GM12874 (cell line): ENCODE results near the gene ARL15.

Experiments
- TF ChIP-seq, protein P1 (sequence below): IDR thresholded peaks from 2 replicates; pipeline ENCODE4 v1.5.1; 2011; ENCODE audit warnings: low read depth, mild to moderate bottlenecking, control low read depth, low read length, moderate library complexity; ENCODE audit not compliant: insufficient read depth

ARL15 gene

DNA sequence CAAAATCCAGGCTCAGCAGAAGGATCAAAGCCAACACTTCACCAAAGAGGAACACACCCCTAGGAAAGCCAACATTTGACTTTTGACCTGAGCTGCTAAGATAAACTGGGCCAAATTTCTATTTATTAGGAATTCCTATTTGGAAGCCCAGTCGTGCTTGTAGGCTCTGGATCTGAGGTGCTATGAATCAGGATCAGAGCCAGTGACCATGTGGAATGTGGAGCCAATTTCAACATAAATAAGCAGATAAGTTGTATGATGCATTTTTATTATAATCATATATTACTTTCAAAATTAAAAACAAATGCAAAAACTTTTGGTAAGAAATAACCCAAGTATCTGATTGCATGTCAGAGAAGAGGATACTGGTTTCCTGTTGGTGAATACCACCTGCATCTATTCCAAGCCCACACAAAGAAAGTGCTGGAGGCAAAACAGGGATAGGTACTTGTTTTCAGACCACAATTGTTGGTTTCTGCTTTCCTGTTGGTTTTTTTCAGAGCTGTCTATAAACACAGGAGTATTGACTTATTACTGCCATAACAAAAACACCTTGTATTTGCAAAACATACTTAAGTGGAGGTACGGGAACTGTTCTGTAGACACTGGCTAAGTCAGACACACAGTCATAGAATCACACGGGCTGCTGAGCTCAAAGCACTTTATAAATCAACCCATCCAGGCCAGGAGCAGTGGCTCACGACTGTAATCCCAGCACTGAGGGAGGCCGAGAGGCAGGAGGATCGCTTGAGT lies 52.8 kb downstream of the ARL15 start:
- TF ChIP-seq, protein P1, sequence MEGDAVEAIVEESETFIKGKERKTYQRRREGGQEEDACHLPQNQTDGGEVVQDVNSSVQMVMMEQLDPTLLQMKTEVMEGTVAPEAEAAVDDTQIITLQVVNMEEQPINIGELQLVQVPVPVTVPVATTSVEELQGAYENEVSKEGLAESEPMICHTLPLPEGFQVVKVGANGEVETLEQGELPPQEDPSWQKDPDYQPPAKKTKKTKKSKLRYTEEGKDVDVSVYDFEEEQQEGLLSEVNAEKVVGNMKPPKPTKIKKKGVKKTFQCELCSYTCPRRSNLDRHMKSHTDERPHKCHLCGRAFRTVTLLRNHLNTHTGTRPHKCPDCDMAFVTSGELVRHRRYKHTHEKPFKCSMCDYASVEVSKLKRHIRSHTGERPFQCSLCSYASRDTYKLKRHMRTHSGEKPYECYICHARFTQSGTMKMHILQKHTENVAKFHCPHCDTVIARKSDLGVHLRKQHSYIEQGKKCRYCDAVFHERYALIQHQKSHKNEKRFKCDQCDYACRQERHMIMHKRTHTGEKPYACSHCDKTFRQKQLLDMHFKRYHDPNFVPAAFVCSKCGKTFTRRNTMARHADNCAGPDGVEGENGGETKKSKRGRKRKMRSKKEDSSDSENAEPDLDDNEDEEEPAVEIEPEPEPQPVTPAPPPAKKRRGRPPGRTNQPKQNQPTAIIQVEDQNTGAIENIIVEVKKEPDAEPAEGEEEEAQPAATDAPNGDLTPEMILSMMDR: no peak

DNA sequence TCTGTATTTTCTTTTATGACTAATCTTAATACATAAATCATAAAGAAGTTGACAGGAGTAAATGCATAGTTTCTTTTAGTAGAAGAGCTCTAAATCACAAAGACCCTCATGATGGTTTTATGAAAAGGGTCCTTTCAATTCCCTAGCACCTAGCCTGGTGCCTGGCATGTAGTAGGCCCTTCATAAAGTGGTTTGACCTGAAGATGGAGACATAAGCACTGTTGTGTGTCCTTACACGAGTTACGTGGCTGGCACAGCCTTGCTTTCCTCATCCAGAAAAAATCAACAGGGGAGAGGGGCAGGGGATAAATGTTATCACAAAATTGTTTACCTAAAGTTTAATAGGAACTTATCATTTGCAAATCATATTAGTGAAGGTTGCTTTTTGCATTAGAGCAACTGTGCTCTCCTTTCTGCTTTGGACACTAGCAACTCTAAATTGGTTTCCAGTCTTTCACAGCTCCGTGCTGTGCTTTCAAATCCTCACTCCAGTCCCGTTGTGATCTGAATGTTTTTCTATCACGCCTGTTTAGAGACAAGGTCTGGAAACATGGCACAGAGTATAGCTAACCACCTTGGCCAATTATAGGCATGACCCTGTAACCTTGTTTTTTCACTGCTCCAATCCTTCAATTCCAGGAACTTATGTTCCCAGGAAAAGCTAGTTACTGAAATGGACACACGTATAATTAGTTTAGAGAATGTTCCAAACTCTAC lies 55.7 kb downstream of the ARL15 start:
- TF ChIP-seq, protein P1: no peak

DNA sequence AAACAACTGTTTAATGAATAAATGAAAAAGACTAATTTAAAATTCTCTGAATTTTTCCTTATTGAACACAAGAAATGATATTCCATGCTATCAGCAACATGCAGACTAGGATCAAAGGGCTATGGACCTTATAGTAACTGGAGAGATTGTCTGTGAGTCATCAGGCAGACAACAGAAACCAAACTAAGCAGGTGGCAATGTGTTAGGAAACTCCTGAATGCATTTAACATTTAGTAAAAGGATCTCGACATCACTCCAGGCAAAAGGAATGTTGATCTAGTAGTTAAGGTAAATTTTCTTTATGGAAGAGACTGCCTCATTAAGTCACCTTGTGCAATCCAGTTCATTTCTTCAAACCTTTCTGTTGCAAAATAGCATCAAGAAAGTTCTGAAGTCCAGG lies 58.4 kb downstream of the ARL15 start:
- TF ChIP-seq, protein P1: no peak

DNA sequence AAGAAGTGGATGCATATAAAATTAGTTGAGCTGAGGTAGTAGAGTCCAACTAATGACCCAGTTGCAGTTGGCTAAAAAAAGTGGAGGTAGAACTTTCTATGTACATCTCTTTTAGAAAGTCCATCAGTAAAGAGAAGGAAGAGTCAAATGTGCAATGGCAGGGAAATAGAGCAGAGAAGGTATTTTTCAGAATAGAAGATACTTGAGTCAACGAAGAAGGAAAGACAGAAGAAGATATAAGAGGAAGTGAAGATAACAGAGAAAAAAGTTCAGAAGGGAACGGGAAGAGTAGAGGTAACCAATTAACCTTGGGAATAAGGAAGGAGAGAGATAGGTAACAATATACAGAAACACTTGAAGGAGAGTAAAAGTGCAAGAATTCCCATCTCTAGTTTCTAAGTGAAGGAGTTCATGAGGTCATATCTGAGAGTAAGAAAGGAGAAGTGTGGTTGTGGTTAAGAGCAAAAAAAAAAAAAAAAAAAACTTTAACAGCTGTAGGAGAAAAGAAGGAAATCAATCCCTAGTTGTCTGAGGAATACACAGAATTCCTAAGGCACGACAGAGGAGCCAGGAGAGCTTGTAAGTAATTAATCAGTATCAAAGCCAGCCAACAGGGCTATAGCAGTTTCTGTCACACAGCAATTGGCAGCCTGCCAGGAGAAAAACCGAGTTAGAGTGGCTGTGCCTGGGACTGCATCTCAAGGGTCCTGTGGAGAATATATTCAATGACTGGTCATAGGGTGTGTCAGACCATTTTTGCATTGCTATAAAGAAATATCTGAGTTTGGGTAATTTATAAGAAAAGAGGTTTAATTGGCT lies 61.0 kb downstream of the ARL15 start:
- TF ChIP-seq, protein P1: no peak

DNA sequence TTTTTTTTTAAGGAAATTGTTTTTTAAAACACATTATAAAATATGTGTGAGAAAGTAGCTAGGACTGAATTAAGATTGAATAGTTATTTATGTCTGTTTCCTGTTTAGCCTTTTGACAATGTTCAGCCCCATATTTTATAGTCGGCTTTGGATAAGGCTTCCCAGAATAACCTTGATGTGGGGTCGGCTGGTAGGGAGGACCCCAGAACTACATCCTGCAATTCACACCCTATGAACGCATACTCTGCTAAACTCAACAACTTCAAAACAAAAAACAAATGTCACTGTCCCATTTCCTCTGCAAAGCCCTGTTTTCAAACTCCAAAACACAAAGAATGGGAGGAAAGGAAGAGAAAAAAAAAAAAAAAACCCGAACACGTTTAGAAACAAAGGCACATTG lies 63.1 kb downstream of the ARL15 start:
- TF ChIP-seq, protein P1: no peak

DNA sequence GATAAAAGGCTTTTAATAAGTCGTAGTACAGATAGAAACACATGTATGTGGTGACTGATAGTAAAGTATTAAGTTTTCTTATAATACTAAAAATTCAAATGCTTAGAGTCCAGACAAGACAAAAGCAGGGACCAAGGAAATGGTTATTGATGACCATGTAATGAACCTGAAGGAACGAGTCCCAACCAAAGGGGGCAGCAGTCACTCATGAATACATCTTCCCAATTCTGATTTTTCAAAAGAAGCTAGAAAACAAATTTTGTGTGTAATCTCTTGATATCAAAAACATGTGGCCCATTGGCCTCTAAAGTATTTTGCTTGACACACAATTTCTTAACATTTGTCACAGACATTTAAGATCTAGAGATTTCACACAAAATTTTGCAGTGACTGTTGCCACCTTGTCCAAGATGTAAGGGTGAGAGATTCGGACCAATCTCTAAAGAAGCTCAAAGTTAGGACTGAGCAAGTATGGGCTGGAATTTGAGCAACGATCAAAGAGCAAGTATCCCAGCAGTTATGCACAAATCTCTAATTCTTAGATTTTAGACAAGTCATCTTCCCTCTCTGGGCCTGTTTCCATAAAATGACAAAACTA lies 66.8 kb downstream of the ARL15 start:
- TF ChIP-seq, protein P1: peak; percentile 54

DNA sequence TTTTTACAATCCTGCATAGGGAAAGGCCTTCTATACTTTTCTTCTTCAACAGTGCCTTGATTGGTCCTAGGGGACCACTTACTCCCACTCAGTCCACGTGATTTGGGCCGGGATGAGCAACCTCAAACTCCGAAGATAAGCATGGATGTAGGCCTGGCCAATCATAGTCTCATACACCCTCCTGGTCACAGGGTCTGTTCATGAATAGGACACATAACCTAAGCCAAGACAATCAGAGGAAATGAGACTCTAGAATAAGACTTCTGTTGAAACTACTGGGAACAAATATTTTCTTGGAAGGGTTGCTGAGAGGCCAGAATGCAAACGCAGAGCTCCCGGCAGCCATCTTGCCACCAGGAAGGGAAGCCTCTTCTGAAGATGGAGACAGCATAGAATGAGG lies 68.1 kb downstream of the ARL15 start:
- TF ChIP-seq, protein P1: no peak
